Measurements from ENCODE around the gene KIF25.

KIF25 gene

DNA sequence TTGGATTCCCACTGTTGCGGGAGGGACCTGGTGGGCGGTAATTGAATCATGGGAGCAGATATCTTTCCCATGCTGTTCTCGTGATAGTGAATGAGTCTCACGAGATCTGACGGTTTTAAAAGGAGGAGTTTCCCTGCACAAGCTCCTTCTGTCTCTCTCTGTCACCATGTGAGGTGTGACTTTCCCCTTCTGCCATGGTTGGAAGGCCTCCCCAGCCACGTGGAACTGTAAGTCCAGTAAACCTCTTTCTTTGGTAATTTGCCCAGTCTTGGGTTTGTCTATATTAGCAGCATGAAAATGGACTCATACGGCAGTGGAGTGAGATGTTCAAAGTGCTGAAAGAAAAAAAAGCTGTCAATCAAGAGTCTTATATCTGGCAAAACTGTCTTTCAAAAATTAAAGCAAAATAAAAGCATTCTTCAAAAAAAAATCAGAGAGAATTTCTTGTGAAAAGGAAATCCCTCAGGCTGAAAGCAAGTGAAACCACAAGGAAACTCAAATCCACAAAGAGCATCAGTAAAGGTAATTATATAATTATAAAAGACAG is 15.5 kb upstream of the KIF25 start:
- Histone ChIP-seq H3K4me1 (ENCODE audit: control insufficient read depth in 2 of 2, insufficient read depth in 2 of 2, low read length in 2 of 2) (no peaks in the 10 kb centered on the region), H3K9ac (ENCODE audit: low read depth in 1 of 2, low read length in 2 of 2) (no peak overlapping the region), H3K9me3 (ENCODE audit: control insufficient read depth in 2 of 2, low read length in 2 of 2) (no peaks in the 10 kb centered on the region), H3K27me3 (ENCODE audit: control insufficient read depth in 2 of 2, insufficient read depth in 2 of 2, low read length in 2 of 2) (no peaks in the 10 kb centered on the region), H3K27ac (ENCODE audit: low read depth in 2 of 2, low read length in 2 of 2) (no peak overlapping the region), H3K36me3 (ENCODE audit: control insufficient read depth in 2 of 2, insufficient read depth in 2 of 2, low read length in 2 of 2) (no peaks in the 10 kb centered on the region), H3K4me3 (ENCODE audit: low read length in 2 of 2) (no peak overlapping the region)

DNA sequence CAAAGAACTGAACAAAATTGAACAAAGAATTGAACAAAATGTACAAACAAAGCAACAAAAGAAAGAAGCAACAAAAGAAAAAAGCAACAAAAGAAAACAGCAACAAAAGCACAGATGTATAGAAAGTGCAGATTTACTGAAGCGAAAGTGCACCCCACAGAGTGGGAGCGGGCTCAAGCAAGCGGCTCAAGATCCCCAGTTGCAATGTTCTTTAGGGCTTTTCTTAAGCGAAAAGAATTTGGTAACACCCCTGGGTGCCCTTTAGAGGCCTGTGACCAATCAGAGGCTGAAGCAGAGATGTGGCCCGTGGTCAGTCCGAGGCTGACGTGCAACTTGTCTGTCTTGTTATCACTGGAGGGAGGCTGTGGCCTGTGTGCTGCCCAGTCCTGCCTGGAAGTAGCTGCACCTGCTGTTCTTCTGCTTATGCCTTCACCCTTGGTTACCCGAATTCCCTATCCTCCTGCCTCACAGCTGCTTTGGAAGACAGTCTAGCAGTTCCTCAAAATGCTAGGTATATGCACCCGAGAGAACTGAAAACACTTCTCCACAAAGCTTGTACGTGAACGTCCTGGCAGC is 13.2 kb upstream of the KIF25 start:
- no peaks in the 10 kb centered on the region for H3K9me3 ChIP-seq (ENCODE audit: control insufficient read depth in 2 of 2, low read length in 2 of 2)
- no peak overlapping the region for H3K4me3 ChIP-seq (ENCODE audit: low read length in 2 of 2)
- H3K9ac ChIP-seq (ENCODE audit: low read depth in 1 of 2, low read length in 2 of 2) = no peak overlapping the region
- no peaks in the 10 kb centered on the region for H3K27me3 ChIP-seq (ENCODE audit: control insufficient read depth in 2 of 2, insufficient read depth in 2 of 2, low read length in 2 of 2)
- H3K4me1 ChIP-seq (ENCODE audit: control insufficient read depth in 2 of 2, insufficient read depth in 2 of 2, low read length in 2 of 2) = no peaks in the 10 kb centered on the region
- no peak overlapping the region for H3K27ac ChIP-seq (ENCODE audit: low read depth in 2 of 2, low read length in 2 of 2)
- H3K36me3 ChIP-seq (ENCODE audit: control insufficient read depth in 2 of 2, insufficient read depth in 2 of 2, low read length in 2 of 2) = no peaks in the 10 kb centered on the region

DNA sequence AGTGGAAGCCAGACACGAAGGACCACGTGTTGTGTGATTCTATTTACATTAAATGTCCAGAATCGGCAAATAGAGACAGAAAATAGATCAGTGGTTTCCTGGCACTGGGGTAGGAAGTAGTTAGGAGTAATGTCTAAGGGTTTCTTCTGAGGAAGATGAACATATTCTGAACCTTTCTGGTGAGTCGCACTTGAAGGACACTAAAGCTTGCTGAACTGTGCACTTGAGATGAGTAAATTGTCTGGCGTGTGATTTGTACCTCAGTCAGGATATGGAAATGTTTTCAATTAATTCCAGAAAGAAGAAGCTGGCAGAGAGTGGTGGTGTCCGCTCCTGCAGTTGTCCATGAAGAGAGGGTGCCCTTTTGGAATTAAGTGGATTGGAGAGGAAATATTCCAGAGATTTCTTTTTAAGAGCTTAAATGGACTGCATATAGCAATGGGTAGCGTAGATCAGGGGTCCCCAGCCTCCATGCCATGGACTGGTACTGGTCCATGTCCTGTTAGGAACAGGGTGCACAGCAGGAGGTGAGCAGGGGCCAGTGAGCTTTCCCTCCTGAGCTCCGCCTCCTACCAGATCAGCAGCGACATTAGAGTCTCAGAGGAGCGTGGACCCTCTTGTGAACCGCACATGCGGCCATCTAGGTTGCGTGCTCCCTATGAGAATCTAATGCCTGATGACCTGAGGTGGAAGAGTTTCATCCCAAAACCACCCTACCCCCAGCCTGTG is 12.4 kb upstream of the KIF25 start:
- Histone ChIP-seq H3K9me3 (ENCODE audit: control insufficient read depth in 2 of 2, low read length in 2 of 2) (no peaks in the 10 kb centered on the region), H3K4me3 (ENCODE audit: low read length in 2 of 2) (no peak overlapping the region), H3K27ac (ENCODE audit: low read depth in 2 of 2, low read length in 2 of 2) (no peak overlapping the region), H3K9ac (ENCODE audit: low read depth in 1 of 2, low read length in 2 of 2) (no peak overlapping the region), H3K27me3 (ENCODE audit: control insufficient read depth in 2 of 2, insufficient read depth in 2 of 2, low read length in 2 of 2) (no peaks in the 10 kb centered on the region), H3K4me1 (ENCODE audit: control insufficient read depth in 2 of 2, insufficient read depth in 2 of 2, low read length in 2 of 2) (no peaks in the 10 kb centered on the region), H3K36me3 (ENCODE audit: control insufficient read depth in 2 of 2, insufficient read depth in 2 of 2, low read length in 2 of 2) (no peaks in the 10 kb centered on the region)

DNA sequence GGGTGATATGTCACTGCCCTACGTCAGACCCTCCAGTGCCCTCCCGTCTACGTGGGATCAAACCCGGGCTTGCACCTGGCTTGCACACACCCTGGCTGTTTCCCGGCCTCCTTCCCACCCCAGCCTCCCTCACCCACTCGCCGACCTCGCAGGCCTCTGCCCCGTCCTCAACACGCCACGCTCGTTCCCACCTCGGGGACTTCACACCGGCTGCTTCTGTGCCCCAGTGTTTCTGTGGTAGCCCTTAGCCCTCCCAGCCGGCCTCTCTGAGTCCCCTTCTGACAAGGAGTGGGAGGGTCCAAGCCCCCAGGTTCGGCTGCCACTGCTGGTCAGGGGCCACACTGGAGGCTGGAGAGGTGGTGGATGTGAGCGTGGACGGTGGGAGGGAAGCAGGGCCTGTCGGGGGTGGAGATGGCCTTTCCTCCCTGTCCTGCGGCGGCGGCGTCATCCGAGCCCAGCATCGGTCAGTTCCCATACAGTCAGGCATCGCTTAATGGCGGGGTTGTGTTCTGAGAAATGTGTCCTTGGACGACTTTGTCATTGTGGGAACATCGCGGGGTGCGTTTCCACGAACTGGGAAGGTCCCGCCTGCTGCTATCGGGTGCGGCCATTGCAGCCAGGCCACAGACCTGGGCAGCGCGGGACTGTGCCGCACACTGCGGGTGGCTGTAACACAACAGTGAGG is 11.4 kb upstream of the KIF25 start:
- Histone ChIP-seq H3K4me3 (ENCODE audit: low read length in 2 of 2) (no peak overlapping the region), H3K9ac (ENCODE audit: low read depth in 1 of 2, low read length in 2 of 2) (no peak overlapping the region), H3K9me3 (ENCODE audit: control insufficient read depth in 2 of 2, low read length in 2 of 2) (no peaks in the 10 kb centered on the region), H3K27ac (ENCODE audit: low read depth in 2 of 2, low read length in 2 of 2) (no peak overlapping the region), H3K27me3 (ENCODE audit: control insufficient read depth in 2 of 2, insufficient read depth in 2 of 2, low read length in 2 of 2) (no peaks in the 10 kb centered on the region), H3K4me1 (ENCODE audit: control insufficient read depth in 2 of 2, insufficient read depth in 2 of 2, low read length in 2 of 2) (no peaks in the 10 kb centered on the region), H3K36me3 (ENCODE audit: control insufficient read depth in 2 of 2, insufficient read depth in 2 of 2, low read length in 2 of 2) (no peaks in the 10 kb centered on the region)

DNA sequence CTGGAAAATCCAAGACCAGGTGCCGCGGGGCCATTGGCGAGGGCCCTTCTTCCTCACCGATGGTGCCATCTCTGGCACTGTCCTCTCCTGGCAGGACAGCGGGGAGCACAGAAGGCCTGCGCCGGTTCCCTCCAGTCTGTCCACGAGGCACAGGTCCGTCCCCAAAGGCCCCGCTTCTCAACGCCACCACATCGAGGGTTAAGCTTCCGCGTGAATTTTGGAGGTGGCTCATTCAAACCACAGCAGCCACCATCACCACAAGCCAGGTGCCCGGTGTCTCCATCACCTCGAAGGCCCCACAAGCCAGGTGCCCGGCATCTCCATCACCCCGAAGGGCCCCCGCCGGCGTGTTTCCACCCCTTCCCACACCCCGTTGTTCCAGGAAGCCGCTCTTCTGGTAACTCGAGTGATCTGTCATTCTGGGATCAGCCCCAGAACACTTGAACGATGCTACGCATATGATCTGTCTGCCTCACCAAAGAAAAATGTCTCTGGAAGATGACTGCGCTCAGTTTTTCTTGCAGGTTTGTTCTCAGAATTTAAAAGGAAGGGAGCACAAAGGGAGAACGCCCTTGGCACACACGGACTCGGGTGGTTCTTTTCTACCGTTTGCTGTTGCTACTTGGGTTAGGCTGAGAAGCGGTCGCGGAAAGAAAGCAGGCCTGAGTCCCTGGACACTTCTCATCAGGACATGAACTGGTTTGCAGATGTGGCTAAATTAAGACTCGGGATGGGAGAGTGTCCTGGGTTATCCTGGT is 9.9 kb upstream of the KIF25 start:
- H3K9me3 ChIP-seq (ENCODE audit: control insufficient read depth in 2 of 2, low read length in 2 of 2) = no peaks in the 10 kb centered on the region
- no peaks in the 10 kb centered on the region for H3K36me3 ChIP-seq (ENCODE audit: control insufficient read depth in 2 of 2, insufficient read depth in 2 of 2, low read length in 2 of 2)
- no peaks in the 10 kb centered on the region for H3K4me1 ChIP-seq (ENCODE audit: control insufficient read depth in 2 of 2, insufficient read depth in 2 of 2, low read length in 2 of 2)
- H3K27ac ChIP-seq (ENCODE audit: low read depth in 2 of 2, low read length in 2 of 2) = no peak overlapping the region
- no peaks in the 10 kb centered on the region for H3K27me3 ChIP-seq (ENCODE audit: control insufficient read depth in 2 of 2, insufficient read depth in 2 of 2, low read length in 2 of 2)
- H3K9ac ChIP-seq (ENCODE audit: low read depth in 1 of 2, low read length in 2 of 2) = no peak overlapping the region
- H3K4me3 ChIP-seq (ENCODE audit: low read length in 2 of 2) = no peak overlapping the region

DNA sequence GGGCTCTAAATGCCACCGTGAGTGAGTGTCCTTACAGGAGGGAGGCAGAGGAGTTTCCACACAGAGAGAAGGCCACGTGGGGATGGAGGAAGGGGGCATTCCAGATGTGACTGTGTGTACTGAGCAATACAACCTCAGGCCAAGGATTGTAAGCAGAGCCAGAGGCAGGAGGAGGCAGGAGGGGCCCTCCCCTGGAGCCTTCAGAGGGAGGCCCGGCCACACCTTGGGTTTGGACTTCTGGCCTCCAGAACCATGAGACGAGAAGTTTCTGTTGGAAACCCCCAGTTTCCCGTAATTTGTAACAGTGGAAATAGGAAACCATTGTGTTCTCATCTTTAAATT is 9.3 kb upstream of the KIF25 start:
- Histone ChIP-seq H3K4me3 (ENCODE audit: low read length in 2 of 2) (no peak overlapping the region), H3K9me3 (ENCODE audit: control insufficient read depth in 2 of 2, low read length in 2 of 2) (no peaks in the 10 kb centered on the region), H3K27ac (ENCODE audit: low read depth in 2 of 2, low read length in 2 of 2) (no peak overlapping the region)

DNA sequence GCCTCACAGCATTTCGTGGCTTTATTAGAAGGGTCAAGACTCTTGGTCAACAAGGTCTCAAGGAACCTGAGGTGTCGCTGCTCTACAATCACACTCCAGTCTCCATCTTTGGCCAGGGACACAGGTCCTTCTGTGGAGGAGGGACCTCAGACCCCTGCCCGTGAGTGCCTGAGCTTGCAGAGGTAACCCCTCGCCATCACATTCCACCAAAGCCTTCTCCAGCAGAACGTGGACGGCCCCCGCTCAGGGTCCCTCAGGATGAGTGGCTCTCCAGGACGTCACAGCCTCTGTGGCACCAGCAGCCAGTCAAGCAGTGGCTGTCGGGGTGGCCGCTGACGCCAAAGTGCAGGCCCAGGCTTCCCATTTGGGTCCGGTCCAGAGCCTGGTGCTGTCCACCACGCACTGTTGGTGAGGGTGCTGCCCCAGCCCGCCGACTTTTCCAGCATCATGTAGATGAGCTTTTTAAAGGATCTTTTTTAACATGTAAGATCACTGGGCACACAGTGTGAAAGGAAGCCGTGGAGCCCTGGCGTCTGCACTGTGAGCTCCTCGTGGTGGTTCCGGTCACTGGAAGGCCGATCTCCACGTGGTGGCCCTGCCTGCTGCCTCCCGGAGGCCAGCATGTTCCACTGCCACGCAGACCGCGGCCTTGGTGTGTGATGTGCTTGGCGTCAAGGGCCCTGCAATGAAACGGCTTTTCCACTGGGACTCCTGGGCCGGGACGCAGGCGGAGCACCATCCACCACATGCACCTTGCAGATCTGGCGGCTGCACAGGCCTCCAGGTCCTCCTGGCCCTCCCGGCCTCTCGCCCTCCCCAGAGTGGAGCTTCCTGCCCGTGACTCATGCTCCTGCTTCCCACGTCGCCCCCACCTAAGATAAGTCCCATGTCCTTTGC is 8.3 kb upstream of the KIF25 start:
- Histone ChIP-seq H3K4me3 (ENCODE audit: low read length in 2 of 2) (no peak overlapping the region), H3K27me3 (ENCODE audit: control insufficient read depth in 2 of 2, insufficient read depth in 2 of 2, low read length in 2 of 2) (no peaks in the 10 kb centered on the region), H3K9ac (ENCODE audit: low read depth in 1 of 2, low read length in 2 of 2) (no peak overlapping the region), H3K9me3 (ENCODE audit: control insufficient read depth in 2 of 2, low read length in 2 of 2) (no peaks in the 10 kb centered on the region), H3K4me1 (ENCODE audit: control insufficient read depth in 2 of 2, insufficient read depth in 2 of 2, low read length in 2 of 2) (no peaks in the 10 kb centered on the region), H3K36me3 (ENCODE audit: control insufficient read depth in 2 of 2, insufficient read depth in 2 of 2, low read length in 2 of 2) (no peaks in the 10 kb centered on the region), H3K27ac (ENCODE audit: low read depth in 2 of 2, low read length in 2 of 2) (no peak overlapping the region)

More for the DNA sequence above, 9.3 kb upstream of the KIF25 start:
- Histone ChIP-seq H3K4me1 (ENCODE audit: control insufficient read depth in 2 of 2, insufficient read depth in 2 of 2, low read length in 2 of 2) (no peaks in the 10 kb centered on the region), H3K36me3 (ENCODE audit: control insufficient read depth in 2 of 2, insufficient read depth in 2 of 2, low read length in 2 of 2) (no peaks in the 10 kb centered on the region), H3K27me3 (ENCODE audit: control insufficient read depth in 2 of 2, insufficient read depth in 2 of 2, low read length in 2 of 2) (no peaks in the 10 kb centered on the region), H3K9ac (ENCODE audit: low read depth in 1 of 2, low read length in 2 of 2) (no peak overlapping the region)

DNA sequence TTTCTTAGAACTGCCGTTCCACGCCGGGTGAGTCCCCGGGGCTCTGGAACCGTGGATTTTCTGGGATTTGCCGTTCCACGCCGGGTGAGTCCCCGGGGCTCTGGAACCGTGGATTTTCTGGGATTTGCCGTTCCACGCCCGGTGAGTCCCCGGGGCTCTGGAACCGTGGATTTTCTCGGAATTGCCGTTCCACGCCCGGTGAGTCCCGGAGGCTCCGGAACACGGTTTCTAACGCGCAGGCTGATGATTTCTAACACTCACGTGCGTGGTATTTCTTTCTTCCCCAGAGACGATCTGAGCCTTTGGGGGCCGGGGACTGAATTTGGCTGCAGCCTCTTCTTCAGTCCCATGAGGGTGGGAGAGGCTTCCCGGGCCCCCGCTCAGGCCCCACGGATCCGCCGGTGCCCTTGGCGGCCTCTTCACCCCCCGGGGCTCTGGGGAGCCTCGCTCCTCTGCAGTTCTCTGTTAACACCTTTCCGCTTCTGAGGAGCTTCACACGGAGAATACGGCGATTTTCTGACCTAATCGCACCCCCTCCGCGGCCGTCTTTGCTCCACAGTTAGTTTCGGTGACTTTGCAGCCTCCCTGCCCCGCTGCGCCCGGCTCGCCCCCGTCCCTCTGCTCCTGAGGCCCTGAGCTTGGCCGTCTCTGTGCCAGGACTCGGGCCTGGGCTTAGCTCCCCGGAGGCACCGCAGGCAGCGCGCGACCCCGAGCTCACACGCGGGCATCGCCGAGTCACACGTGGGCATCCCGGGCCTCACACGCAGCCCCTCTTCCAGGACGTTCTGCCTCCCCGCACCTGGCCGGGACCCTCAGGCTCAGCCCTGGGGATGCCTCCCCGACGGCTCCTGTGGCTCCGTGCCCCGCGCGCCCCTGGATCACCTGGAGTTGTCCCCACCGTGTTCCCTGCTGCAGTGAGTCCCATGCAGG is 7.2 kb upstream of the KIF25 start:
- H3K36me3 ChIP-seq (ENCODE audit: control insufficient read depth in 2 of 2, insufficient read depth in 2 of 2, low read length in 2 of 2) = no peaks in the 10 kb centered on the region
- H3K4me1 ChIP-seq (ENCODE audit: control insufficient read depth in 2 of 2, insufficient read depth in 2 of 2, low read length in 2 of 2) = no peaks in the 10 kb centered on the region
- H3K27me3 ChIP-seq (ENCODE audit: control insufficient read depth in 2 of 2, insufficient read depth in 2 of 2, low read length in 2 of 2) = no peaks in the 10 kb centered on the region
- no peak overlapping the region for H3K27ac ChIP-seq (ENCODE audit: low read depth in 2 of 2, low read length in 2 of 2)
- no peak overlapping the region for H3K4me3 ChIP-seq (ENCODE audit: low read length in 2 of 2)
- no peaks in the 10 kb centered on the region for H3K9me3 ChIP-seq (ENCODE audit: control insufficient read depth in 2 of 2, low read length in 2 of 2)
- no peak overlapping the region for H3K9ac ChIP-seq (ENCODE audit: low read depth in 1 of 2, low read length in 2 of 2)

DNA sequence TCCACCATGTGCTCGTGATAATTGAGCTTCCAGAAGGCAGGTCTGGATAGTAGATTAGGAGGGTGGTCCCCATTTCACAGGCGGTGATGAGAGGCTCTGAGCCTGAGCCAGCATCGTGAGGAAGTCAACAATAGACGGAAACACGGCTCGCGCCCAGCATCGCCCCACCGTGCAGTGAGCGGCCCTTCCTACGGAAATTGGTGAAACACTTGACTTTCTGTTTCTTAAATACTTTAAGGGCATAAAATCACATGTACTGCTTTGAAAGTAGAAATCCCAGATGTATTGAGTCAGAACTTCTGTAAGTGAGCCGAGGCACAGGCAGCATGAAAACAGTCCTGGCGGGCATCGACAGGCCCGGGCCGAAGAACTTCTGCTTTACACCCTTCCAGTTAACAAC is 4.3 kb upstream of the KIF25 start:
- no peak overlapping the region for H3K27ac ChIP-seq (ENCODE audit: low read depth in 2 of 2, low read length in 2 of 2)
- no peaks in the 10 kb centered on the region for H3K4me1 ChIP-seq (ENCODE audit: control insufficient read depth in 2 of 2, insufficient read depth in 2 of 2, low read length in 2 of 2)
- no peaks in the 10 kb centered on the region for H3K36me3 ChIP-seq (ENCODE audit: control insufficient read depth in 2 of 2, insufficient read depth in 2 of 2, low read length in 2 of 2)
- no peak overlapping the region for H3K9ac ChIP-seq (ENCODE audit: low read depth in 1 of 2, low read length in 2 of 2)
- H3K9me3 ChIP-seq (ENCODE audit: control insufficient read depth in 2 of 2, low read length in 2 of 2) = no peaks in the 10 kb centered on the region
- no peak overlapping the region for H3K4me3 ChIP-seq (ENCODE audit: low read length in 2 of 2)
- H3K27me3 ChIP-seq (ENCODE audit: control insufficient read depth in 2 of 2, insufficient read depth in 2 of 2, low read length in 2 of 2) = no peaks in the 10 kb centered on the region
